Ovary (tissue), 9 donors: Measurements from ENCODE around the gene WDR93. TPM values are rescaled to one million over a fixed set of nuclear protein-coding genes. Genes with fewer than 3 reads are reported as not detected.

ENCODE experiments used
- DNase-seq, 5 donors: peaks; one replicate each; pipeline ENCODE4 v3.0.0-alpha.2; 2019 to 2020
- H3K27ac ChIP-seq, 2 donors: fragments of 200-600 bp; one replicate each; pipeline versions ENCODE4 v1.5.1 to v1.8.0; 2019 to 2022
- H3K27me3 ChIP-seq: fragments of 200-600 bp; one replicate; pipeline ENCODE4 v1.8.0; 2022
- H3K36me3 ChIP-seq: fragments of 200-600 bp; sonication (generic); one replicate; pipeline ENCODE4 v1.5.1; 2019
- H3K4me1 ChIP-seq: one replicate; pipeline ENCODE4 v1.8.1; 2013; ENCODE audit warnings: mild to moderate bottlenecking, moderate library complexity; ENCODE audit not compliant: insufficient read depth
- H3K4me3 ChIP-seq: fragments of 200-600 bp; sonication (generic); one replicate; pipeline ENCODE4 v1.5.1; 2017
- H3K9me3 ChIP-seq, 2 donors: fragments of 200-600 bp in 1 of 2; sonication (generic) in 1 of 2; one replicate each; pipeline versions ENCODE4 v1.5.1 to v1.8.1; 2013 to 2019; ENCODE audit warnings: mild to moderate bottlenecking in 1 of 2, moderate library complexity in 1 of 2
- CTCF ChIP-seq, 3 donors: fragments of 450-650 bp in 2 of 3; fragments of 200-600 bp in 1 of 3; IDR thresholded peaks; one replicate each; pipeline versions ENCODE4 v1.5.1 to v1.8.0; 2016 to 2022; ENCODE audit warnings: antibody characterized with exemption in 3 of 3, mild to moderate bottlenecking in 1 of 3
- EP300 ChIP-seq: sonication (generic); formaldehyde crosslinking; IDR thresholded peaks from one replicate; pipeline ENCODE4 v1.6.1; 2017; ENCODE audit warnings: antibody characterized with exemption
- POLR2A ChIP-seq: fragments of 450-650 bp; IDR thresholded peaks from one replicate; pipeline ENCODE4 v1.6.1; 2017; ENCODE audit warnings: antibody characterized with exemption, mild to moderate bottlenecking, moderate library complexity
- WGBS, 3 donors: extraction: QIAGEN DNeasy Blood & Tissue Kit in 1 of 3; methylation state at CpG; one replicate each; pipeline versions ENCODE4 v1.1.5 to v1.1.7; 2013 to 2017; 5-methylcytosine and 5-hydroxymethylcytosine counted together
- intact Hi-C, 4 donors: fragments of 100-400 bp; cut with DNase I; formaldehyde crosslinking; loops; one replicate each; pipeline versions ENCODE4 v1.11.0 to v1.15.1; 2022 to 2023
- polyA plus RNA-seq, 2 donors: library from polyadenylated mRNA; stranded (reverse); fragments of 200-250 nt in 1 of 2; fragments of 350-450 nt in 1 of 2; fragmentation: Illumina TruSeq in 1 of 2; extraction: RNeasy Lipid Tissue Mini Kit (QIAGEN cat#74804) in 1 of 2; gene quantifications; one replicate each; pipeline ENCODE4 v1.2.3, GENCODE V29; 2013 to 2014
- total RNA-seq, 7 donors: library from RNA; depleted of rRNA in 2 of 7; stranded (reverse); fragments of >200 nt in 2 of 7; fragmentation: NEBNext Ultra II Directional in 3 of 7; extraction: Animal tissue kit (Norgen Biotek cat#: 25700) in 3 of 7; gene quantifications; one replicate each; pipeline versions ENCODE4 v1.1.0 to v1.2.4, GENCODE V29; 2016 to 2023
- donor health status: DM: no; HTN: no; CAD: no; lungs with moderate emphysema.
- donor health status: DM: no; HTN: no; CAD: no.
- donor health status: Bipolar disorder and iron deficiency.
- donor health status: DM: yes; HTN: yes; CAD: no.
- donor health status: DM: no; HTN: no; CAD: no.
- donor health status: DM: yes; HTN: yes; CAD: no.

WDR93 gene
- total and polyA plus RNA-seq, 9 donors = 0.23 to 3.2 (median 0.46) TPM; not detected in 1

DNA sequence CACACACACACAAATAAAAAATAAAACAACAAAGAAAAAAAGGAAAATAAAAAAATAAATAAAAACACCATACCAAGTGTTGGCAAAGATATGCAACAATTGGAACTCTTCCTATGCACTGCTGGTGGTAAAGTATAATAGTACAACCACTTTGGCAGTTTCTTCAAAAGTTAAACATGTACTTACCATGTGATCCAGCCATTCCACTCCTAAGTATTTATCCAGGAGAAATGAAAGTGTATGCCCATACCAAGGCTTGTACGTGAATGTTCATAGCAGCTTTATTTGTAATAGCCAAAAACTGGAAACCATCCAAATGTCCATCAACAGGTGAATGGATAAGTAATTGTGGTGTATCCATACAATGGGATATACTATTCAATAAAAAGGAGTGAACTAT lies 17.0 kb downstream of the WDR93 start:
- intact Hi-C loops = no loop called here
- Histone ChIP-seq H3K36me3 (no peaks in the 10 kb centered on the region), H3K4me1 (no peaks in the 10 kb centered on the region), H3K27ac (no peak overlapping the region), H3K9me3 (no peaks in the 10 kb centered on the region), H3K4me3 (no peak overlapping the region), H3K27me3 (no peaks in the 10 kb centered on the region)
- no peak for DNase-seq
- TF ChIP-seq POLR2A = no peak
- no peak for TF ChIP-seq EP300
- WGBS, 3 donors = 71 to 78% (median 74%) methylated on average over 1 of the region's 1 CpG

GRCh38 chr15:89714775-89715174 lies 24.2 kb downstream of the WDR93 start:
- TF ChIP-seq CTCF (IDR thresholded peaks at IDR 0.05) = no peak
- TF ChIP-seq EP300 = no peak
- TF ChIP-seq POLR2A = no peak
- Histone ChIP-seq H3K36me3 (no peaks in the 10 kb centered on the region), H3K9me3 (no peaks in the 10 kb centered on the region), H3K27ac (no peak overlapping the region), H3K27me3 (no peaks in the 10 kb centered on the region), H3K4me3 (no peak overlapping the region), H3K4me1 (no peaks in the 10 kb centered on the region)
- DNase-seq = no peak
- intact Hi-C loops = no loop called here
- 79 to 86% (median 82%) methylated on average over 2 of the region's 2 CpGs for WGBS, 3 donors

DNA sequence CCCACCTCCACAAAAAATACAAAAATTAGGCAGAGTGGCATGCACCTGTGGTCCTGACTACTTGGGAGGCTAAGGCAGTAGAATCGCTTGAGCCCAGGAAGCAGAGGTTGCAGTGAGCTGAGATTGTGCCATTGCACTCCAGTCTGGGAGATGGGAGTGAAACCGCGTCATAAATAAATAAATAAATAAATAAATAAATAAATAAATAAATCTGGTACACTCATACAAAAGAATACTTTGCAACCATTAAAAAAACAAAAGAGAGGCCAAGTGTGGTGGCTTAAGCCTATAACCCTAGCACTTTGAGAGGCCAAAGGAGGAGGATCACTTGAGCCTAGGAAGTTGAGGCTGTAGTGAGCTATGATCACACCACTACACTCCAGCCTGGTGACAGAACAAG lies 32.4 kb downstream of the WDR93 start:
- intact Hi-C loops = no loop called here
- TF ChIP-seq EP300 (no peak), CTCF (IDR thresholded peaks at IDR 0.05) (no peak), POLR2A (no peak)
- WGBS, 3 donors = 73 to 91% (median 87%) methylated on average over 3 of the region's 3 CpGs

DNA sequence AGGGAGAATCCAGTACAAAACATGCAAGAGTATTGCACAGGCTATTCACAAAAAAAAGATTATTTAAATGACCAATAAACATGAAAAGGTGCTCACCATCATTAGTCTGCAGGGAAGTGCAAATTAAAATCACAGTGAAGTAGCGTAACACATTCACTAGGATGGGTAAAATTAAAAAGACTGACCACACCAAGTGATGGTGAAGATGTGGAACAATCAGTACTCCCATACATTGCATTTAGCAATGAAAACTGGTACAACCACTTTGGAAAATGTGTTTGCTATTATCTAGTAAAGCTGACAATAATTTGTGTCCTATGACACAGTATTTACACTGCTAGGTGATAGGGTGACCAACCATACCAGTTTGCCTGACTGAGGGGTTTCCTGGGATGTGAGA lies 34.0 kb downstream of the WDR93 start:
- Histone ChIP-seq H3K27ac (no peak overlapping the region), H3K27me3 (no peaks in the 10 kb centered on the region), H3K4me3 (no peak overlapping the region), H3K4me1 (peaks cover 2% of the 10 kb centered on the region), H3K36me3 (no peaks in the 10 kb centered on the region), H3K9me3 (no peaks in the 10 kb centered on the region)
- 95 to 100% (median 99%) methylated on average over 1 of the region's 1 CpG for WGBS, 3 donors
- no peak for DNase-seq
- intact Hi-C loops = no loop called here
- TF ChIP-seq POLR2A (no peak), EP300 (no peak), CTCF (IDR thresholded peaks at IDR 0.05) (no peak)

More for the DNA sequence above, 32.4 kb downstream of the WDR93 start:
- no peak overlapping the region for H3K4me3 ChIP-seq
- H3K27me3 ChIP-seq = no peaks in the 10 kb centered on the region
- no peaks in the 10 kb centered on the region for H3K36me3 ChIP-seq
- DNase-seq = no peak
- H3K9me3 ChIP-seq = no peaks in the 10 kb centered on the region
- H3K27ac ChIP-seq = no peak overlapping the region
- H3K4me1 ChIP-seq = no peaks in the 10 kb centered on the region

- WGBS, 3 donors = 82 to 95% (median 89%) methylated on average over 1 of the region's 1 CpG
These were observed 34.5 kb downstream of the WDR93 start for GRCh38 chr15:89725064-89725463.

More at GRCh38 chr15:89725064-89725463, 34.5 kb downstream of the WDR93 start:
- Histone ChIP-seq H3K9me3 (no peaks in the 10 kb centered on the region), H3K27ac (no peak overlapping the region), H3K4me1 (peaks cover 2% of the 10 kb centered on the region), H3K36me3 (no peaks in the 10 kb centered on the region), H3K27me3 (no peaks in the 10 kb centered on the region), H3K4me3 (no peak overlapping the region)
- intact Hi-C loops = no loop called here
- TF ChIP-seq CTCF (IDR thresholded peaks at IDR 0.05) (no peak), EP300 (no peak), POLR2A (no peak)
- DNase-seq = no peak
